ENCODE data around the gene PAX8. TPM values are rescaled to one million over a fixed set of nuclear protein-coding genes. Genes with fewer than 3 reads are reported as not detected.

PAX8 gene
- total and polyA plus RNA-seq, 2 experiments from 2014 or later: 0.16 TPM; not detected in 1

DNA sequence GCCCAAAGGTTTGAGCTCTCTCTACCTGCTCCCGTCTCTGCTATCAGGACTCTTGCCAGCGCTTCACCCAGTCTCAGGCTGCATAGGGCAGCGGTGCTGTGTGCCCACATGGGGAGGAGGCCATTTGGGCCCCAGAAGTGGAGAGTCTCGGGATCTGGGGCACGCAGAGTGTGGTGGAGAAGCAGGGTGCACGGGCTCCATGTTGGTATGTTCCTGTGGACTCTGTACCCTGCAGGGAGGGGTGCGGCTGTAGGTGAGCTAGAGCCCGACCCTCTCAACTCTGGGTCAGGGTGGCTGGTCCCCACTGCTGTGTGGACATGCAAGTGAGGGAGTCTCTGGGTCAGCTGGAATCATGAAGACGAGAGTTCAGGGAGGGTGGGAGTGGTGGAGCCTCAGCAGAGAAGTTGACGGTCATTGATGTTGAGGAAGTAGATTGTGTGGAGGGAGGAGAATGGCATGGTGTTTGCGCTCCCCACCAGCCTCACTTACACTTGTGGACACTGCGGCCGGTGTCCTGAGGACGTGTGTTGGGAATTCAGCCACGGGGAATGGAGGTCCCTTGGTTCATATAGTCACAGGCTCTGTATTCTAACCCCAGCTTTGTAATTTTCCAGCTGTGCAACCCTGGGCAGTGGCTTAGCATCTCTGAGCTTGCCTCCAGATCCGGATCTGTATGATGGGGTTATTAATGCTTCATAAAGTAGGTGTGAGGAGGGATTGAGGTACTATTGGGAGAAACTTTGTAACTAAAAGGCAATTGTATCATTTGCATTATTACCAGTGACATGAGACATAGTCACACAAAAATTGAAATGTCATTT, 105.8 kb downstream of the PAX8 start:
- Histone ChIP-seq H3K9me2 (replicated peaks; ENCODE audit: insufficient read depth) (no peaks in the 10 kb centered on the region), H3K36me3 (replicated peaks; ENCODE audit: insufficient read depth, low read depth) (no peaks in the 10 kb centered on the region), H3K27me3 (no peaks in the 10 kb centered on the region), H3K27ac (no peak overlapping the region), H3K4me1 (ENCODE audit: insufficient read depth) (no peaks in the 10 kb centered on the region), H3K9me3 (ENCODE audit: low read depth) (no peaks in the 10 kb centered on the region), H3K4me2 (no peak overlapping the region), H3K4me3 (no peak overlapping the region), H4K20me1 (ENCODE audit: insufficient read depth, poor library complexity, severe bottlenecking) (no peaks in the 10 kb centered on the region), H3K79me2 (no peaks in the 10 kb centered on the region), H2AFZ (no peak overlapping the region)
- TF ChIP-seq EZH2 (IDR thresholded peaks at IDR 0.05; ENCODE audit: borderline replicate concordance): no peak
- no peak for TF ChIP-seq EZH2phosphoT487 (IDR thresholded peaks at IDR 0.05; ENCODE audit: low read depth, severe bottlenecking, unreplicated experiment)
- TF ChIP-seq, protein P1, sequence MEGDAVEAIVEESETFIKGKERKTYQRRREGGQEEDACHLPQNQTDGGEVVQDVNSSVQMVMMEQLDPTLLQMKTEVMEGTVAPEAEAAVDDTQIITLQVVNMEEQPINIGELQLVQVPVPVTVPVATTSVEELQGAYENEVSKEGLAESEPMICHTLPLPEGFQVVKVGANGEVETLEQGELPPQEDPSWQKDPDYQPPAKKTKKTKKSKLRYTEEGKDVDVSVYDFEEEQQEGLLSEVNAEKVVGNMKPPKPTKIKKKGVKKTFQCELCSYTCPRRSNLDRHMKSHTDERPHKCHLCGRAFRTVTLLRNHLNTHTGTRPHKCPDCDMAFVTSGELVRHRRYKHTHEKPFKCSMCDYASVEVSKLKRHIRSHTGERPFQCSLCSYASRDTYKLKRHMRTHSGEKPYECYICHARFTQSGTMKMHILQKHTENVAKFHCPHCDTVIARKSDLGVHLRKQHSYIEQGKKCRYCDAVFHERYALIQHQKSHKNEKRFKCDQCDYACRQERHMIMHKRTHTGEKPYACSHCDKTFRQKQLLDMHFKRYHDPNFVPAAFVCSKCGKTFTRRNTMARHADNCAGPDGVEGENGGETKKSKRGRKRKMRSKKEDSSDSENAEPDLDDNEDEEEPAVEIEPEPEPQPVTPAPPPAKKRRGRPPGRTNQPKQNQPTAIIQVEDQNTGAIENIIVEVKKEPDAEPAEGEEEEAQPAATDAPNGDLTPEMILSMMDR (IDR thresholded peaks at IDR 0.05; ENCODE audit: poor library complexity): no peak
- 93% methylated on average over 16 of the region's 16 CpGs for WGBS (ENCODE audit: low lambda C conversion rate, missing lambda C conversion rate)
- DNase-seq (ENCODE audit: low spot score): no peak

DNA sequence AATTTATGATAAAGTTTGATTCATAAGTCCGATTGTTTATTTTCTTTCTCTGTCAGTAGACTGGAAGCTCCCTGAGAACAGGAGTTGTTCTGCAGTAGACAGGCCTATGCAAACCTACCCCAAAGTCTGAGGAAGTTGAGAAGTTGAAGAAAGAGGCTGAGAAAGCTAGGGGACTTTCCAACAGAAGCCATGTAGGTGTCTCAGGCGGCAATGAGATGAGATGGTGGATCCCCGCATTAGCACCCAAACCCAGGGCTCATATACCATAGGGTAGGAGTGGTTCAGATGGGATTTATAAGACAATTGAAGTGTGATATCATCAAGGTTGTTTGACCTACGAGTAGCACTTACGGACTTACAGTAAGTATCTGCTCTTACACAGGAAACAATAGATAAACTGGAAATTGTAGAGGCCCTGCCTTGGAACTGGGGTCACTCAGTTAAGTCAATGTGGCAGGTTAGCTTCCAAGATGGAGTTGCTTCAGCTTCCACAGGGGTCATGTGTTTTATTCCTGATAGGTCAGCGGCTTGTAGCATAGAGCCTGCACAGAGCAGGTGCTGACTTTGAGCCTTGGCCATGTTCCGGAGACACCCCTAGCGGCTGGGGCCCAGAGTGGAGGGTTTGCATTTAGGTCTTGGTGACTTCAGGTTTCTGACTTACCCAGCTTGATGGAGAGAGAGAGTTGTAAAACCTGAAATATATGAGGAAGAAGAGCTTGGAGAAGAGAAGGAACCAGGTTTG, 107.2 kb downstream of the PAX8 start:
- no peak overlapping the region for H2AFZ ChIP-seq
- no peak overlapping the region for H3K27ac ChIP-seq
- H3K4me2 ChIP-seq: no peak overlapping the region
- no peaks in the 10 kb centered on the region for H3K36me3 ChIP-seq (replicated peaks; ENCODE audit: insufficient read depth, low read depth)
- no peaks in the 10 kb centered on the region for H3K27me3 ChIP-seq
- TF ChIP-seq, protein P1 (IDR thresholded peaks at IDR 0.05; ENCODE audit: poor library complexity): no peak
- TF ChIP-seq EZH2phosphoT487 (IDR thresholded peaks at IDR 0.05; ENCODE audit: low read depth, severe bottlenecking, unreplicated experiment) (no peak), EZH2 (IDR thresholded peaks at IDR 0.05; ENCODE audit: borderline replicate concordance) (no peak)
- H4K20me1 ChIP-seq (ENCODE audit: insufficient read depth, poor library complexity, severe bottlenecking): no peaks in the 10 kb centered on the region
- H3K79me2 ChIP-seq: no peaks in the 10 kb centered on the region
- WGBS (ENCODE audit: low lambda C conversion rate, missing lambda C conversion rate): 96% methylated on average over 8 of the region's 8 CpGs
- DNase-seq (ENCODE audit: low spot score): no peak
- no peak overlapping the region for H3K4me3 ChIP-seq
- H3K9me3 ChIP-seq (ENCODE audit: low read depth): no peaks in the 10 kb centered on the region
- H3K4me1 ChIP-seq (ENCODE audit: insufficient read depth): peaks cover 10% of the 10 kb centered on the region
- no peaks in the 10 kb centered on the region for H3K9me2 ChIP-seq (replicated peaks; ENCODE audit: insufficient read depth)

DNA sequence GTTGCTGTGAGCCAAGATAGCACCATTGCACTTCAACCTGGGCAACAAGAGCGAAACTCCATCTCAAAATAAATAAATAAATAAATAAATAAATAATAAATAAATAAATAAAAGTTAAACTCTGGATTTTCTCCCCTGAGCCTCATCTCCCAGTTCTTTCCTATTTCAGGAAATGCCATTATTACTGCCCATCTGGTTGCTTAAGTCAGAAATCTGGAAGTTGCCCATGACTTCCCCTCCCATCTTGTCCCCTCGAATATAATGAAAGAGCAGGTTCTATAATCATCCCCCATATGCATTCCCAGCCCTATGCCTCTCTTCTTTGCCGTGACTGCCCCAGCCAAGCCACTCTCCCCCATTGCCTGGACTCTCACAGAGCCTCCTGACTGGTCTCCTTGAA, 109.1 kb downstream of the PAX8 start:
- Histone ChIP-seq H4K20me1 (ENCODE audit: insufficient read depth, poor library complexity, severe bottlenecking) (no peaks in the 10 kb centered on the region), H2AFZ (no peak overlapping the region), H3K9me2 (replicated peaks; ENCODE audit: insufficient read depth) (no peaks in the 10 kb centered on the region), H3K27ac (no peak overlapping the region), H3K79me2 (no peaks in the 10 kb centered on the region), H3K4me3 (no peak overlapping the region), H3K9me3 (ENCODE audit: low read depth) (no peaks in the 10 kb centered on the region), H3K36me3 (replicated peaks; ENCODE audit: insufficient read depth, low read depth) (no peaks in the 10 kb centered on the region), H3K27me3 (no peaks in the 10 kb centered on the region), H3K4me2 (no peak overlapping the region), H3K4me1 (ENCODE audit: insufficient read depth) (peaks cover 11% of the 10 kb centered on the region)
- no peak for TF ChIP-seq EZH2phosphoT487 (IDR thresholded peaks at IDR 0.05; ENCODE audit: low read depth, severe bottlenecking, unreplicated experiment)
- WGBS (ENCODE audit: low lambda C conversion rate, missing lambda C conversion rate): 95% methylated on average over 3 of the region's 3 CpGs
- DNase-seq (ENCODE audit: low spot score): no peak

DNA sequence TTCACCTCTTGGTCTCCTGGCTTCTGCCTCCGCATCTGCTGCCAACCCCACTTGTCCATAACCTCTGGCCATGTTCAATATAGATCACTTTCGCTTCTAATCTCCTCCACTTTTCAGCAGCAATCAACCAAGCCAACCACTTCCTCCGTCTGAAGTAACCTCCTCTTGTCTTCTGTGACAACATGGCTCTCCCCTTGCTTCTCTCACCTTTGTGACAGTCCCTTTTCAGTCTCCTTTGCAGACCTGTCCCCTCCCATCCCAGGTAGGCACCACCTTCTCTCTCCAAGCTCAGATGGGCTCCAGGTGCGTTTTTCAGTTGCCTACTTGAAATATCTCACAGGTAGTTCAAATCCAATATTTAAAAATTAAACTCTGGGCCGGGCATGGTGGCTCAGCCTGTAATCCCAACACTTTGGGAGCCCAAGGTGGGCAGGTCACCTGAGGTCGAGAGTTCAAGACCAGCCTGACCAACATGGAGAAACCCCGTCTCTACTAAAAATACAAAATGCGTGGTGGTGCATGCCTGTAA, 109.7 kb downstream of the PAX8 start:
- H3K4me2 ChIP-seq: no peak overlapping the region
- no peaks in the 10 kb centered on the region for H3K27me3 ChIP-seq
- no peak overlapping the region for H2AFZ ChIP-seq
- no peaks in the 10 kb centered on the region for H3K9me2 ChIP-seq (replicated peaks; ENCODE audit: insufficient read depth)
- H4K20me1 ChIP-seq (ENCODE audit: insufficient read depth, poor library complexity, severe bottlenecking): no peaks in the 10 kb centered on the region
- H3K36me3 ChIP-seq (replicated peaks; ENCODE audit: insufficient read depth, low read depth): no peaks in the 10 kb centered on the region
- TF ChIP-seq EZH2phosphoT487 (IDR thresholded peaks at IDR 0.05; ENCODE audit: low read depth, severe bottlenecking, unreplicated experiment) (no peak), EZH2 (IDR thresholded peaks at IDR 0.05; ENCODE audit: borderline replicate concordance) (no peak)
- TF ChIP-seq, protein P1 (IDR thresholded peaks at IDR 0.05; ENCODE audit: poor library complexity): no peak
- no peak overlapping the region for H3K4me3 ChIP-seq
- H3K9me3 ChIP-seq (ENCODE audit: low read depth): no peaks in the 10 kb centered on the region
- no peaks in the 10 kb centered on the region for H3K79me2 ChIP-seq
- DNase-seq (ENCODE audit: low spot score): no peak
- 97% methylated on average over 8 of the region's 8 CpGs for WGBS (ENCODE audit: low lambda C conversion rate, missing lambda C conversion rate)
- H3K27ac ChIP-seq: no peak overlapping the region
- H3K4me1 ChIP-seq (ENCODE audit: insufficient read depth): peaks cover 11% of the 10 kb centered on the region

All from hepatocyte (in vitro differentiated cells).